ENCODE data around the gene NFATC4.

Gene NFATC4

DNA sequence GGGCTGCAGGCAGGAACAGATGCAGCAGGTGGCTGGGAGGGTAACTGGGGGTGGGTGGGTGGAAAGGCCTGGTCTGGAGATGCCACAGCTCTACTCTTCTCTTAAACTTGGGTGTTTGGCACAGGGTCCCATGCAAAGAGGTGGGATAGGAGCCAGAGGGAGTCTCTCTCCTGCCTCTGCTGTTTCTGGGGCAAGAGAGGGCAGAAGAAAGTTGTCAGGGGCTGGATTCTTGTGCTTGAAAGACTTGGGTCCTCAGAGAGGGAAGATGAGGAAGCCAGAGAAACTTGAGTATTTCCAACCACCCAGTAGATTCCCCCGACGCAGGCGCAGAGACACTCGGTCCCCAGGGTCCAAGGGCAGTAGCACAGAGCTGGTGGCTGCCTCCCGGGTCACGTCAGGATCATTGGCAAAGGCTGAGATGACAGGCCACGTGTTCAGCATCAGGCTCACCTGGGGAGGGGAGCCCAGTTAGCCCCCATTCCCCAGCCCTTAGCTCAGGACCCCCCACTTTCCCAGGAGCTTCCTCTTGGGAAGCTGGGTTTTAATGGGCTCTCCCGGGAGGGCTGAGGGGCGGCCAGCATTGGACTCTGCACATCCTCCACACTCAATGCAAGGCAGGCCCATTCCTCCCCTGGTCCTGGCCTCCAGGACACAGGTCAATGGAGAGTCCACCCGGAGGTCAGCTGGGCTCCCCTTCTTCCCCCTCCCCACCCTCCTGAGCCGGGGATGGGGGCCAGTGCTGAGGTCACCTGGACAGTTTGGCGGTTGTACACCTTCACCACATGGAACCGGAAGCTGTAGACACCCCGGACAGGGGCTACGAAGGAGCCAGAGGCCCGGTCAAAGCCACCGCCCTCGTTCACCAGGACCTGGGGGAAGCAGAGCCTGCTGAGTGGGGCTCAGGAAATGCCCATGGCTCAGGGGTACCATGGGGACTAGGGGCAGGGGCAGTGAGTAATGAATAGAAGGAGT is 59.8 kb downstream of the NFATC4 start:
- DNase-seq (ENCODE audit: low read depth in 4 of 4, low spot score in 1 of 4): no peak

DNA sequence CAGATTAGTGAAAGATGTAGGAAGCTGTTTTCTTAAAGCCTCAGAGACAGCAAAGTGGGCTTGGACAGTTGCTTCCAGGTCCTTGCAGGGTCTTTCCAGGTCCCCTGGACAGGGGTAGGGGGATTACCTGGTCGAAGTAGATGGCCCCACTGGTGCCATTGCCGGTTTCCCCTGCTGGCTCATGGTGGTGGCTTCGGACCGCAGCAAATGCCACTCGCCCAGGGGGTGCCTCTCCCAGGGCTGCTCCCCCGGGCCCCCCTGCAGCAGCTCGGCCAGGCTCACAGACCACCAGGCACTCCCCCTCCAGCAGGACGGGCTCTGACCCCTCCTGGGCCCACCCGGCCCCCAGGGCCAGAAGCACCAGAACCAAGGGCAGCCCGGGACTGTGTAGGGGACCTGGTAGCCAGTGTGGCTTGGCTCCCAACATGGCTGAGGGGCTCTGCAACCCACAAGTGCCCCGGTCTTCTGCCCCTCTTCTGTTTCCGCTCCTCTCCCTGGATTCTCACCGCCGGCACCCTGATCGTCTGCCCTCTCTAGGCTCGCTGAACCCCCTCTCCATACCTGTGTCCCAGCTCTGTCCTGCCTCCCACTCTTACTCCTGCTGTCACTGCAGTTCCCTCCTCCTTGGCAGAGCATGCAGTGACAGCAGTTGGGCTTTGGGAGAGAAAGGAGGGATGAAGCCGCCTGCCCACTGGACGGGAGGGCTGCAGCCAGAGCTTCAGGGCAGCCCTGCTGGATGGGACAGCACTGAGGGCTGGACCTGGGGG is 60.8 kb downstream of the NFATC4 start:
- DNase-seq (ENCODE audit: low read depth in 4 of 4, low spot score in 1 of 4): no peak
